AG09309 (cell line): ENCODE data around the gene KCTD4.

ENCODE experiments used
- DNase-seq: peaks from one replicate; pipeline ENCODE4 v3.0.0-alpha.2; 2010; ENCODE audit warnings: low read depth
- H3K4me3 ChIP-seq: 2 replicates; pipeline ENCODE4 v1.5.1; 2011; ENCODE audit warnings: mild to moderate bottlenecking, low read depth, low read length, moderate library complexity; ENCODE audit not compliant: control insufficient read depth
- TF ChIP-seq, protein P1 (sequence below): IDR thresholded peaks from 2 replicates; pipeline ENCODE4 v1.5.1; 2011; ENCODE audit warnings: mild to moderate bottlenecking, low read depth, low read length, inconsistent platforms; ENCODE audit not compliant: insufficient read depth, control insufficient read depth; ENCODE audit errors: missing control alignments

KCTD4 gene

DNA sequence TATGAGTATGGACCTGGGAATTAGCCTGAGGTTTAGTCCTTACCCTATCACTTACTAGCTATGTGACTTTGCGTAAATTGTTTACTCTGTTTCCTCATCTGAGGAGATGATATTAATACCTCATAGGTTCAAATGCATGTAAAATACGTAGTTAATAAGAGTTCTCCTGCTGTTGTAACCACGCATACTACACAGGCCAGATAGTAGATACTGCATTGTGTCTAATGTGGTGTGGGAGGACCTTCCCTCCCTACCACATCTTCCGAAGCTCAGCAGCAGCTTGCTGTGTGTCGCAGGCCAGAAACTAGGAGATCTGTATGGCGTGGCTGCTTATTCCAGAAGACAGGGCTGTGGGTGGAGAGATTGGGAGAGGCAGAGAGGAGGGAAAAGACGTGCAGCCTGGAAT lies 57.5 kb downstream of the KCTD4 start:
- no peak for DNase-seq
- no peak overlapping the region for H3K4me3 ChIP-seq
- TF ChIP-seq, protein P1, sequence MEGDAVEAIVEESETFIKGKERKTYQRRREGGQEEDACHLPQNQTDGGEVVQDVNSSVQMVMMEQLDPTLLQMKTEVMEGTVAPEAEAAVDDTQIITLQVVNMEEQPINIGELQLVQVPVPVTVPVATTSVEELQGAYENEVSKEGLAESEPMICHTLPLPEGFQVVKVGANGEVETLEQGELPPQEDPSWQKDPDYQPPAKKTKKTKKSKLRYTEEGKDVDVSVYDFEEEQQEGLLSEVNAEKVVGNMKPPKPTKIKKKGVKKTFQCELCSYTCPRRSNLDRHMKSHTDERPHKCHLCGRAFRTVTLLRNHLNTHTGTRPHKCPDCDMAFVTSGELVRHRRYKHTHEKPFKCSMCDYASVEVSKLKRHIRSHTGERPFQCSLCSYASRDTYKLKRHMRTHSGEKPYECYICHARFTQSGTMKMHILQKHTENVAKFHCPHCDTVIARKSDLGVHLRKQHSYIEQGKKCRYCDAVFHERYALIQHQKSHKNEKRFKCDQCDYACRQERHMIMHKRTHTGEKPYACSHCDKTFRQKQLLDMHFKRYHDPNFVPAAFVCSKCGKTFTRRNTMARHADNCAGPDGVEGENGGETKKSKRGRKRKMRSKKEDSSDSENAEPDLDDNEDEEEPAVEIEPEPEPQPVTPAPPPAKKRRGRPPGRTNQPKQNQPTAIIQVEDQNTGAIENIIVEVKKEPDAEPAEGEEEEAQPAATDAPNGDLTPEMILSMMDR = no peak
